Kidney tubule cell (primary cell): Measurements from ENCODE around the gene NPEPL1.

ENCODE experiments used
- DNase-seq: peaks from one replicate; pipeline ENCODE4 v3.0.0-alpha.2; 2018; ENCODE audit warnings: low spot score

Gene NPEPL1

GRCh38 chr20:58700121-58700821 lies 7.7 kb downstream of the NPEPL1 start:
- no peak for DNase-seq

GRCh38 chr20:58700823-58701222 lies 8.2 kb downstream of the NPEPL1 start:
- no peak for DNase-seq

- DNase-seq: no peak
Observed at GRCh38 chr20:58701431-58702160, 9.0 kb downstream of the NPEPL1 start.

GRCh38 chr20:58702161-58702510 lies 9.5 kb downstream of the NPEPL1 start:
- no peak for DNase-seq

GRCh38 chr20:58702859-58703648 lies 10.5 kb downstream of the NPEPL1 start:
- no peak for DNase-seq

GRCh38 chr20:58703765-58704371 lies 11.3 kb downstream of the NPEPL1 start:
- DNase-seq: no peak

GRCh38 chr20:58705208-58705926 lies 12.8 kb downstream of the NPEPL1 start:
- no peak for DNase-seq

- no peak for DNase-seq
Observed at GRCh38 chr20:58706150-58706892, 13.7 kb downstream of the NPEPL1 start.

GRCh38 chr20:58706975-58707681 lies 14.5 kb downstream of the NPEPL1 start:
- DNase-seq: no peak

GRCh38 chr20:58707770-58708169 lies 15.2 kb downstream of the NPEPL1 start:
- no peak for DNase-seq

- no peak for DNase-seq
Observed at GRCh38 chr20:58708246-58708931, 15.8 kb downstream of the NPEPL1 start.

- DNase-seq: no peak
Observed at GRCh38 chr20:58709013-58709702, 16.6 kb downstream of the NPEPL1 start.

- DNase-seq: no peak
Observed at GRCh38 chr20:58709703-58710039, 17.1 kb downstream of the NPEPL1 start.

- no peak for DNase-seq
Observed at GRCh38 chr20:58710481-58711265, 18.1 kb downstream of the NPEPL1 start.

GRCh38 chr20:58711266-58712051 lies 18.9 kb downstream of the NPEPL1 start:
- DNase-seq: no peak

- DNase-seq: no peak
Observed at GRCh38 chr20:58712151-58712791, 19.7 kb downstream of the NPEPL1 start.
